WTC11 (cell line): ENCODE results near the gene LAMTOR4. TPM values are rescaled to one million over a fixed set of nuclear protein-coding genes. Genes with fewer than 3 reads are reported as not detected.

ENCODE experiments used
- ATAC-seq: fragments of 200-7000 bp; cut with Tn5 transposase; 2 replicates; pipeline ENCODE4 v1.10.0; 2021; ENCODE audit warnings: mild to moderate bottlenecking, moderate library complexity
- CTCF ChIA-PET: fragments of 300-600 bp; sonication (Branson Sonifier 250); formaldehyde crosslinking; loops from one replicate; lab custom pipeline; 2021; ENCODE audit warnings: antibody characterized with exemption; lab: Charles Lee
- POLR2A ChIA-PET: fragments of 350-600 bp; sonication (Branson Sonifier 250); formaldehyde crosslinking; loops from one replicate; lab custom pipeline; 2021; ENCODE audit warnings: antibody characterized with exemption; lab: Charles Lee
- DNase-seq: peaks from one replicate; pipeline ENCODE4 v3.0.0; 2021; ENCODE audit warnings: low spot score
- H3K27ac Mint-ChIP-seq: 2 replicates; pipeline ENCODE4 v1.8.0; 2021; ENCODE audit warnings: mixed read lengths
- H3K27me3 Mint-ChIP-seq: 2 replicates; pipeline ENCODE4 v1.8.0; 2021; ENCODE audit warnings: low read depth, mild to moderate bottlenecking, moderate library complexity, mixed read lengths
- H3K36me3 Mint-ChIP-seq: 2 replicates; pipeline ENCODE4 v1.8.0; 2021; ENCODE audit warnings: mixed read lengths
- H3K4me1 Mint-ChIP-seq: 2 replicates; pipeline ENCODE4 v1.8.0; 2022; ENCODE audit warnings: mixed read lengths
- H3K4me3 Mint-ChIP-seq: 2 replicates; pipeline ENCODE4 v1.8.0; 2021; ENCODE audit warnings: mild to moderate bottlenecking, moderate library complexity, mixed read lengths
- H3K9me3 Mint-ChIP-seq: 2 replicates; pipeline ENCODE4 v1.8.0; 2021; ENCODE audit warnings: mixed read lengths
- CBFB ChIP-seq: sonication (generic); formaldehyde crosslinking; IDR thresholded peaks from 2 replicates; pipeline ENCODE4 v1.8.1; 2022; ENCODE audit warnings: mild to moderate bottlenecking, low read depth, missing genetic modification reagents
- CREB1 ChIP-seq: sonication (generic); formaldehyde crosslinking; IDR thresholded peaks from 2 replicates; pipeline ENCODE4 v1.8.0; 2023; ENCODE audit warnings: mild to moderate bottlenecking, missing genetic modification reagents
- CTCF ChIP-seq: fragments of 200-600 bp; IDR thresholded peaks from 2 replicates; pipeline ENCODE4 v1.8.0; 2022; ENCODE audit warnings: antibody characterized with exemption
- E2F1 ChIP-seq: sonication (generic); formaldehyde crosslinking; IDR thresholded peaks from 2 replicates; pipeline ENCODE4 v1.8.0; 2022; ENCODE audit warnings: mild to moderate bottlenecking, missing genetic modification reagents
- EMX1 ChIP-seq: fragments of 250-450 bp; sonication (Bioruptor Pico); IDR thresholded peaks from 2 replicates; pipeline ENCODE4 v1.8.0; 2021; ENCODE audit warnings: mild to moderate bottlenecking
- IRF1 ChIP-seq: sonication (generic); formaldehyde crosslinking; IDR thresholded peaks from 2 replicates; pipeline ENCODE4 v1.8.0; 2023; ENCODE audit warnings: missing genetic modification reagents
- IRF2 ChIP-seq: sonication (generic); formaldehyde crosslinking; IDR thresholded peaks from 2 replicates; pipeline ENCODE4 v1.8.0; 2022; ENCODE audit warnings: low read depth, missing genetic modification reagents, borderline replicate concordance
- JUN ChIP-seq: sonication (generic); formaldehyde crosslinking; IDR thresholded peaks from 2 replicates; pipeline ENCODE4 v1.8.0; 2023; ENCODE audit warnings: mild to moderate bottlenecking, missing genetic modification reagents
- MXD4 ChIP-seq: fragments of 250-450 bp; sonication (Bioruptor Pico); IDR thresholded peaks from 2 replicates; pipeline ENCODE4 v1.8.0; 2021; ENCODE audit warnings: mild to moderate bottlenecking, moderate library complexity, borderline replicate concordance
- NFATC4 ChIP-seq: fragments of 250-450 bp; sonication (Bioruptor Pico); IDR thresholded peaks from 2 replicates; pipeline ENCODE4 v1.9.0; 2021; ENCODE audit warnings: mild to moderate bottlenecking
- NR1H2 ChIP-seq: sonication (generic); formaldehyde crosslinking; IDR thresholded peaks from 2 replicates; pipeline ENCODE4 v1.9.0; 2021; ENCODE audit warnings: mild to moderate bottlenecking, moderate library complexity, missing genetic modification reagents
- NR2C2 ChIP-seq: sonication (generic); formaldehyde crosslinking; IDR thresholded peaks from 2 replicates; pipeline ENCODE4 v1.8.0; 2022; ENCODE audit warnings: mild to moderate bottlenecking, missing genetic modification reagents
- PREB ChIP-seq: sonication (generic); formaldehyde crosslinking; IDR thresholded peaks from 2 replicates; pipeline ENCODE4 v1.8.1; 2022; ENCODE audit warnings: mild to moderate bottlenecking, missing genetic modification reagents, moderate library complexity, borderline replicate concordance
- PRRX2 ChIP-seq: fragments of 250-450 bp; sonication (Bioruptor Pico); IDR thresholded peaks from 2 replicates; pipeline ENCODE4 v1.8.0; 2021; ENCODE audit warnings: mild to moderate bottlenecking
- RELA ChIP-seq: sonication (generic); formaldehyde crosslinking; IDR thresholded peaks from 2 replicates; pipeline ENCODE4 v1.8.1; 2022; ENCODE audit warnings: missing genetic modification reagents, mild to moderate bottlenecking, borderline replicate concordance
- SMAD3 ChIP-seq: sonication (generic); formaldehyde crosslinking; IDR thresholded peaks from 2 replicates; pipeline ENCODE4 v1.8.0; 2022; ENCODE audit warnings: missing genetic modification reagents, mild to moderate bottlenecking, borderline replicate concordance
- SOX15 ChIP-seq: fragments of 250-450 bp; sonication (Bioruptor Pico); IDR thresholded peaks from 2 replicates; pipeline ENCODE4 v1.9.0; 2021; ENCODE audit warnings: mild to moderate bottlenecking
- ZBTB21 ChIP-seq: sonication (generic); formaldehyde crosslinking; IDR thresholded peaks from 2 replicates; pipeline ENCODE4 v1.8.1; 2023; ENCODE audit warnings: mild to moderate bottlenecking, missing genetic modification reagents, borderline replicate concordance
- ZNF121 ChIP-seq: sonication (generic); formaldehyde crosslinking; IDR thresholded peaks from 2 replicates; pipeline ENCODE4 v1.8.0; 2023; ENCODE audit warnings: missing genetic modification reagents
- ZNF232 ChIP-seq: sonication (generic); formaldehyde crosslinking; IDR thresholded peaks from 2 replicates; pipeline ENCODE4 v1.8.0; 2022; ENCODE audit warnings: mild to moderate bottlenecking, missing genetic modification reagents
- ZNF263 ChIP-seq: sonication (generic); formaldehyde crosslinking; IDR thresholded peaks from 2 replicates; pipeline ENCODE4 v1.8.1; 2022; ENCODE audit warnings: low read depth, mild to moderate bottlenecking, moderate library complexity, missing genetic modification reagents
- ZNF423 ChIP-seq: fragments of 250-450 bp; sonication (Bioruptor Pico); IDR thresholded peaks from 2 replicates; pipeline ENCODE4 v2.1.2; 2022; ENCODE audit warnings: mild to moderate bottlenecking, moderate library complexity
- ZNF425 ChIP-seq: fragments of 250-450 bp; sonication (Bioruptor Pico); conservative IDR thresholded peaks from 2 replicates; pipeline ENCODE4 v1.9.0; 2021; ENCODE audit warnings: mild to moderate bottlenecking
- ZNF671 ChIP-seq: fragments of 250-450 bp; sonication (Bioruptor Pico); IDR thresholded peaks from 2 replicates; pipeline ENCODE4 v1.8.0; 2021; ENCODE audit warnings: mild to moderate bottlenecking
- ZSCAN18 ChIP-seq: fragments of 250-450 bp; sonication (Bioruptor Pico); IDR thresholded peaks from 2 replicates; pipeline ENCODE4 v2.1.2; 2022; ENCODE audit warnings: mild to moderate bottlenecking, moderate library complexity
- total RNA-seq: library from RNA; stranded (reverse); gene quantifications from 3 replicates; pipeline ENCODE4 v1.2.3, GENCODE V29; 2021

The LAMTOR4 gene
- total RNA-seq, 1 experiment from 2014 or later = 199 TPM

GRCh38 chr7:100148559-100149328 is at the start of gene LAMTOR4 (continued):
- TF ChIP-seq IRF2 (CRISPR knock-in tag) = no peak
- TF ChIP-seq IRF1 (CRISPR knock-in tag) = peak; percentile 59; the same call in 1 of the 2 replicates
- no peak for TF ChIP-seq CBFB (CRISPR knock-in tag)
- TF ChIP-seq RELA (CRISPR knock-in tag) = no peak
- TF ChIP-seq E2F1 (CRISPR knock-in tag) = no peak
- TF ChIP-seq SMAD3 (CRISPR knock-in tag) = peak; percentile 68; the same call in 1 of the 2 replicates
- no peak for TF ChIP-seq ZNF121 (CRISPR knock-in tag)
- TF ChIP-seq ZNF232 (CRISPR knock-in tag) = peak; percentile 17; the same call in 1 of the 2 replicates
- TF ChIP-seq CTCF = no peak

GRCh38 chr7:100099452-100099851 is 49.3 kb upstream of the LAMTOR4 start:
- Mint-ChIP-seq H3K9me3 (no peaks in the 10 kb centered on the region), H3K27me3 (no peaks in the 10 kb centered on the region), H3K27ac (peak overlapping the region; percentile 99), H3K36me3 (peaks cover 70% of the 10 kb centered on the region), H3K4me1 (peaks cover 24% of the 10 kb centered on the region), H3K4me3 (peak overlapping the region; percentile 91)
- DNase-seq (no peak), ATAC-seq (no peak)
- POLR2A ChIA-PET = interaction anchor here (3.6 kb wide), 1 partner anchor 9 kb away, joined by 41 read pairs; the partner anchor contains the start of gene COPS6
- TF ChIP-seq MXD4 (CRISPR knock-in tag) (no peak), ZNF423 (CRISPR knock-in tag) (no peak), NR1H2 (CRISPR knock-in tag) (no peak), ZNF671 (CRISPR knock-in tag) (peak; percentile 61; the same call in 1 of the 2 replicates), SOX15 (CRISPR knock-in tag) (no peak), ZNF263 (CRISPR knock-in tag) (no peak), EMX1 (CRISPR knock-in tag) (peak; percentile 23; the same call in 1 of the 2 replicates), PRRX2 (CRISPR knock-in tag) (no peak), NFATC4 (0 out of 2 replicates have a peak, but pooled peaks have one; percentile 3)
- CTCF ChIA-PET = no interaction called here

GRCh38 chr7:100100420-100101015 is 48.2 kb upstream of the LAMTOR4 start:
- Mint-ChIP-seq H3K4me3 (peak overlapping the region; percentile 91), H3K36me3 (peaks cover 59% of the 10 kb centered on the region), H3K9me3 (no peaks in the 10 kb centered on the region), H3K4me1 (peaks cover 24% of the 10 kb centered on the region), H3K27ac (peak overlapping the region; percentile 99), H3K27me3 (no peaks in the 10 kb centered on the region)
- ChIA-PET POLR2A (interaction anchor here (0.6 to 3.6 kb wide), 17 partner anchors 10 to 516 kb away, joined by 3 to 56 read pairs (median 6); partner anchors contain the start of genes CNPY4, COPS6, GAL3ST4 and GPC2), CTCF (interaction anchor here (0.6 to 3.2 kb wide), 4 partner anchors 12 to 142 kb away, joined by 3 to 41 read pairs (median 20); no protein-coding TSS in a partner anchor)
- peak; percentile 90 for DNase-seq
- peak; percentile 57 for ATAC-seq
- TF ChIP-seq PREB (CRISPR knock-in tag) = no peak
- TF ChIP-seq JUN (CRISPR knock-in tag) = no peak
- TF ChIP-seq ZNF425 (CRISPR knock-in tag) = no peak; the same call in 1 of the 2 replicates
- no peak for TF ChIP-seq ZSCAN18 (CRISPR knock-in tag)
- TF ChIP-seq NR2C2 (CRISPR knock-in tag) = no peak
- TF ChIP-seq MXD4 (CRISPR knock-in tag) = no peak
- TF ChIP-seq ZBTB21 (CRISPR knock-in tag) = no peak
- no peak for TF ChIP-seq CREB1 (CRISPR knock-in tag)
